GM18507 (cell line): Measurements from ENCODE around the gene CACNB4.
"Not testable (repeated sequence)": the region's sequence is repeated elsewhere in the genome, so short reads cannot be mapped to it uniquely, and the experiment has no call there.

ENCODE experiments used
- DNase-seq: peaks from one replicate; pipeline ENCODE4 v3.0.0; 2011; ENCODE audit warnings: low read depth; ENCODE audit not compliant: insufficient read length; ENCODE audit errors: extremely low spot score
- FAIRE-seq: peaks from 2 replicates; lab custom pipeline; 2011; peaks lifted over from hg19 to GRCh38; lab: Jason Lieb, UNC

CACNB4 gene

DNA sequence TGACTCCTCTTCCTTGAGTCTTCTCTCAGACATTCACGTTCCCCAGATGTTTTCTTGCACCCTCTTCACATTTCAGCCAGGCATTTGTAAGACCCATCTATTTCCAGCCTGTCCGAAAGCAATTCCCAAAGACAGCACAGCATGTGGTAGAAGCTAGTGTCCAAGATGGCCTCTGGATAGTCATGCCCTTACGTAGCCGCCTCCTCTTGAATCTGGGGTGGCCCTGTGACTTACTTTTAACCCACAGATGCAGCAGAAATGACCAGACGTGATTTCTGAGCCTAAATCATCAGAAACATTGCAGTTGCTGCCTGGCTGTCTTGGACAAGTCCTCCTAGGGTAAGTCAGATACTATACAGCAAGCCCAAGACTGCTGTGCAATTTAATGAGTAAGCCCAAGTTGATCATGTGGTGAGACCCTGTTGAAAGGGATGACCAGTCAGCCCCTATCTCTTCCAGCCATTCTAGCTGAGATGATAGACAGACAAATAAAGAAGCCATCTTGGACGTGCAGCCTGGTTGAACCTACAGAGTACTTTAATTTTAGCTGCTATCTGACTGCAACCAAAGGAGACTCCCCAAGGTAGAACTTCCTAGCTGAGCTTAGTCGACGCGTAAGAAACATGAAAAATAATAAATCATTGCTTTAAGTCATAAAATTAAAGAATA, 282.9 kb downstream of the CACNB4 start:
- FAIRE-seq, result no peak
- no peak for DNase-seq

DNA sequence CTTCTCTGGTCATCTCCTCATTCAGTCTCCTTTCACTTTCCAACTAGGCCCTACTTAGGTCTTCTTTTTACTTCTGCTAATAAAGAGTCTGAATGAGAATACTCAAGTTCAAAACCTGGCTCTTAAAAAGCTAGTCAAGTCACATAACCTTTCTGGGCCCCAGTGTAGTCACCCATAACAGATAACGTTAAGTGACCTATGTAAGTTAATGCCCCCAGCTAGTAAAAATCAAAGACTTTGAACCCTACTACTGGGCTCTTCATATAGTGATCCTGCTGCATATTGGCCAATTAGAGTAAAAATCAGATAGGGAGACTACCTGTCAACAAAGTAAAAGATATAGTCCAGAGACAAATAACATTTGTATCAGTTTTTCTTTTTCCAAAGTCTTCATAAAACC, 288.4 kb downstream of the CACNB4 start:
- FAIRE-seq, result no peak

DNA sequence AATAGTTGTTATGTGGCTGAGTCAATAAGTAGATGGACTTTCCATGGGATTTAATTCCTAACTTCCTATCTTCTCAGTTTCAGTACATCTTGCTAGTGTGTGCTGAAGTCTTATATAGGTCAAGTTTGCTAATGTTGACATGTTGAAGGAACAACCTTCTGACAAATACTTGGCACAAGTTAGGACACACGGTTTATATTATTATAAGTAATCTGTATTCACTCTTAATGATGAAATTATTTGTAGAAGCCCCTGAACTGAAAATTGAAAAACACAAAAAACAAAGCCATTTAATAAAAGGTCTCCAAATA, 289.8 kb downstream of the CACNB4 start:
- FAIRE-seq (no peak), DNase-seq (no peak)

More for the DNA sequence above, 288.4 kb downstream of the CACNB4 start:
- DNase-seq, result no peak

DNA sequence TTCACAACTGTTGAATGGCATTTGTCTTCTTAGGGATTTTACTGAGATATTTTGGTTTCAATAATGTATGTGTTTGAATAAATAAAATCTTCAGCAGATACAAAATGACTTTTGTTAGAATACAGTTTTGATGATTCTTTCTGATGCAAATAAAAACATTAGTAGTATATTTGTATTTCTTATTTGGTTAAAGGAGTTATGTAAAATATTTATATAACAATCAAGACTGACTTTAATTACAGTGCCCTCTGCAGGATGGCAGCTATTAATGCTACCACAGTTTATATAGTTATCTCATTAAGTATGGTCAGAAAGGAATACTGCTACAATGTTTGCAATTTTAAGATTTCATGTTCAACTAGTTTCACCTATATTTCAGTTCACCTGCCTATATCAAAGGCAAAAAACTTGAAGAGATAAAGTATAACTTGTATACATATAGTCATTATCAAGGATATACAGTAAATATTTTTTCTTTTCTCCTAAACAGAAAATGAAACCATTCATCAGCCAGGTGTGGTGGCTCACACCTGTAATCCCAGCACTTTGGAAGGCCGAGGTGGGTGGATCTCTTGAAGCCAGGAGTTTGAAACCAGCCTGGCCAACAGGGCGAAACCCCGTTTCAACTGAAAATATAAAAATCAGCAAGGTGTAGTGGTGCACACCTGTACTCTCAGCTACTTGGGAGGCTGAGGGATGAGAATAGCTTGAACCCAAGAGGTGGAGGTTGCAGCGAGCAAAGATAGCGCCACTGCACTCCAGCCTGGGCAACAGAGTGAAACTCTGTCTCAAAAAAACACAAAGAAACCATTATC, 290.4 kb downstream of the CACNB4 start:
- DNase-seq (no peak), FAIRE-seq (peak; percentile 21)

DNA sequence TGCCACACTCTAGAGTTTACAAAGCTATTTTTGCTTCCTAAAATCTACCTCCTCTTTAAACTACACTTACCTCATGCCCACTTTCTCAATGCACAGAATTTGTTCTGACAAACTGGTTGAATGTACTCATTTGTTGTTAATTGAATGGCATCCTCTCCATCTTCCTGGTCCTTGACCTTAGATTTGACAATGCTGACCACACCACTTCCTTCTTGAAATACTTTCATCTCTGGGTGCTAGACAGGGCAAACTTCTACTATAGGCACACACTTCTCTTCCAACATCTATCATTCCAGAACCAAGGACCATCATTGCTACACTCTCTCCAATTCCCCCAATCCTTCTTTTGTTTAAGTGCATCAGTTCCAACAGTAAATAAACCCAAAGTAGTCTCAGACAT, 292.9 kb downstream of the CACNB4 start:
- no peak for DNase-seq
- FAIRE-seq, result peak; percentile 56

DNA sequence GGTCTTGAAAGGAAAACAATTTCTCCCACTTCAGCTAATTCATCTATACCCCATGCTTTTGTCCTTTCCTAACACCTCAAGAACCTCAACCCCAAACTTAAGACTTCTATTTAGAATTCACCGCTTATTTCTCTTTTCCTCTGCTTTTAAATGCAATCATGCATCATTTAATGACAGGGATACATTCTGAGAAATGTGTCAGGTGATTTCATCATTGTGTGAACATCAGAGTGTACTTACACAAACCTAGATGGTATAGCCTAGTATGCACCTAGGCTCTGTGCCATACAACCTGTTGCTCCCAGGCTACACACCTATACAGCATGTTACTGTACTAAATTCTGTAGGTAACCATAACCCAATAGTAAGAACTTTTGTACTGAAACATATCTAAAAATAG, 293.5 kb downstream of the CACNB4 start:
- no peak for FAIRE-seq
- no peak for DNase-seq

DNA sequence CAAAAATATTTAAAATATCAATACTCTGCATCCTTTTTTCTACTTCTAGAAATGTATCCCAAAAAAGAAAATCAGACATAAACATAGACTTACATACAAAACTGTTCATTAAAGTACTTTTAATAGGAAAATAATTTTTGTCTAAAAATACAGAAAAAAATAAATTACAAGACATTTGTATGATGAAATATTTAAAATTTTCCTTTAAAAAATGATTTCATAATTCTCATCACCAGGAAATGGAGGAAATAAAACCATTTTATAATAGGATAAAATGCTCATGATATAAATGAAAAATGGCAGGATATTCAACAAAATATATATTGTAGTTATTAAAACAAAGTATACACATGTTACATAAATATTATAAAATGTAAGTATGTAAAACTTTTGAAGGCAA, 295.0 kb downstream of the CACNB4 start:
- FAIRE-seq, result no peak
- DNase-seq, result no peak

DNA sequence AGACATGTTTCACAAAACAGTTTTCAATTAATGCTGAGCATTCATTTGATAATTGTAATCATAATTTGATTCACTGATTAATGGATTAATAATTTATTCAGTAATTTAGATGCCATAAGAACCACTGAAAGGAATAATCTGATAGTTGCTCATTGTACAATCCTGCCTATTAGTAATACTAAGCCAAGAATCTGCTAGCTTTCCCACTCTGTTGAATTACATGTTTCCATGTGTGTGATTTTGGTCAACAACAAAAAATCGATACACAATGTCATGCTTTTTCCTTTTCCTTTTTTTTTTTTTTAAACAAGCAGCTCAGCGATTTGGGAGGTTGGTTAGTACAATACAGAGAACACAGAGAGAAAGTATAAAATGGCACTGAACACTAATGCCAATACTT, 296.5 kb downstream of the CACNB4 start:
- FAIRE-seq (no peak), DNase-seq (no peak)

DNA sequence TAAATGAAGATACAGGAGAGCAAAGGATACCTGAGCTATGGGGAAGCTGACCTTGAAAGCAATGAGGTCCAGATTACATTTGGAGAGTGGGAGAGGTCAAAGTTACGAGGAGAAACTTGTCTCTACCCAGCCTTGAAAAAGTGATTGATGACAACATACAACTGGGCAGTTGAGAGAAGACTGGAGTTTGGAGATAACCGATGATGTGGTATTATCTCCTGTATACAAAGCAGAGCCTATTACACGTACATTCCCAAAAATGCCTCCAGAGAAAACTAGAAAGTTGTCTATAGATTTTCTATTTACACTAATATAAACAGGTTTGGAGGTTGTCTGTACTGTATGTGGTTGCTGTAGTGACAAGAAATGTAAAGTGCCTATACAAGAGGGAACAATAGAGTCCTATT, 299.0 kb downstream of the CACNB4 start:
- no peak for FAIRE-seq
- no peak for DNase-seq

DNA sequence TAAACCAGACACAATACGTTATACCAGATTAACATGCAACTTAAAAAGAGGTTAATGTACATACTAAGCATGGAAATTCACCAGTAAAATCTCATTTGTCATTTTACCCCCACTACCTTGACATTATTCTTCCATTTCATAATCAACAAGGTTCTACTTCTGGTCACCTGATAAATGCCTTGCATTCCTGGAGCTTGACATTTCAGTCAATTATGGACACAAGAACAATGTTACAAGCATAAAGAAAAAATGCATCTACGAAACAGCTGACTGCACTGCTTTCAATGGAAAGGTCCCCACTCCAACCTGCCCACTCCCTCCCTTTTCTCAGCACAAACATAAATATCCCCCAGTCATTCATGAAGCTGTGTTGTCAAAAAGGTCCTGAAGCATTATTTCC, 302.1 kb downstream of the CACNB4 start:
- FAIRE-seq (no peak), DNase-seq (no peak)

DNA sequence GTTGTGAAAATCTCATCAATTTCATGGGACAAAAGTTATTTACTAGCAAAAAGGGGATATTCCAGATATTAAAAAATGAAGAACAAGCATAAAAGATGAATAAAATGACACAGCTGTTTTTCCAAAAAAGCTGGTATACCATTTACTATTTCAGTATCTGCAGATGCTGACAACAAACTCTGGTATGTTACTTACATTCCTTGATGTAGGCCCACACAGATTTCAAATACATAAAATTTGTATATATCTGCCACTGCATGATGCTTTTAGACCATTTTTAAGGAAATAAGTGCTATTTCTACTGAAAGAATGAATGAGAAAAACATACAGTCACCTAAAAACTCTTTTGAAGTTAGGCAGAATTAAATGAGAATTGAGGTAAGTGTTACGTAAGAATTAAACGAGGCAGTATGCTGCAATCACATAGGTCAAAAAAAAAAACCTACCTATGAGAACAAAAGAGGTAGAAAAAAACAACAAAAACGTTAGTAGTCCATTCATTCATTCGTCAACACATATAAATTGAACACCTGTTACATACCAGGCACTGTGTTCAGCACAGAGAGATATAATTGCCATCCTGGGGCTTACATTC, 303.1 kb downstream of the CACNB4 start:
- FAIRE-seq (no peak), DNase-seq (no peak)

DNA sequence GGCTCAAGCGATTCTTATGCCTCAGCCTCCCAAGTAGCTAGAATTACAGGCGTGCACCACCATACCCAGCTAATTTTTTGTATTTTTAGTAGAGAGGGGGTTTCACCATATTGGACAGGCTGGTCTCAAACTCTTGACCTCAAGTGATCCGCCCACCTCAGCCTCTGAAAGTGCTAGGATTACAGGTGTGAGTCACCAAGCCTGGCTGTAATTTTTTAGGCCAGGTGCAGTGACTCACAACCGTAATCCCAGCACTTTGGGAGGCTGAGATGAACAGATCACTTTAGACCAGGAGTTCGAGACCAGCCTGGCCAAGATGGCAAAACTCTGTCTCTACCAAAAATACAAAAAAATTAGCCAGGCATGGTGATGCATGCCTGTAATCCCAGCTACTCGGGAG, 304.4 kb downstream of the CACNB4 start:
- DNase-seq, FAIRE-seq: not testable (repeated sequence)

DNA sequence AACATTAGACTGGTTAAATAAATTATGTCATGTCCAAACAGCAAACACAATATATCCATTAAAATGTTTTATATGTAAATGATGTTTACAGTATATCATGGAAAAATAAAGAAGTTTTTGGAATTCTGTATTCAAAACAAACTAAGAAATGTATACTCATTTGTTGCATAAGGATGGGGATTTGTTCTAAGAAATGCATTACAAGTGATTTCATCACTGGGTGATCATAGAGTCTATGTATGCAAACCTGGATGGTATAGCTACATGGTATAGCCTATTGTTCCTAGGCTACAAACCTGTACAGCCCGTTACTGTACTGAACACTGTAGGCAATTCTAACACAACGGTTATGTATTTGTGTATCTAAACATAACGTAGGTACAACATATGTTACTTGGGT, 305.7 kb downstream of the CACNB4 start:
- FAIRE-seq (no peak), DNase-seq (no peak)

DNA sequence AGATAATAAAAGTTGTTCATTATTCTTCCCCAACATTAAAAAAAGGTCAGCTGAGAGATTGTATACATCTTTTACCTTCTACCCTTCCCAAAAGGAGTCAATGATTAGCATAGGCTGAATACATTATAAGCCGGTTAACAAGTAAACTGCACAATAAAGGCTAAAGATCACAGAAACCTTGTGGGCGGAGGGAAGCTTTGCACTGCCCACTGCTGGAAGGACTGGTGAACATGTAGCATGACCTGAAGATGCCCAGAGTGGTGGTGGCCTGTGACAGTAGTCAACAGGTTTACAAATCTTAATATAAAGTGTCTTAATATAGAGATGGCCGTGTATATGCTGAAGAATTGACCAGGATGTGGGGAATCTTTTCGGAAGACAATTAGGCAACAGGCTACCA, 306.3 kb downstream of the CACNB4 start:
- FAIRE-seq, result no peak
- DNase-seq, result no peak

DNA sequence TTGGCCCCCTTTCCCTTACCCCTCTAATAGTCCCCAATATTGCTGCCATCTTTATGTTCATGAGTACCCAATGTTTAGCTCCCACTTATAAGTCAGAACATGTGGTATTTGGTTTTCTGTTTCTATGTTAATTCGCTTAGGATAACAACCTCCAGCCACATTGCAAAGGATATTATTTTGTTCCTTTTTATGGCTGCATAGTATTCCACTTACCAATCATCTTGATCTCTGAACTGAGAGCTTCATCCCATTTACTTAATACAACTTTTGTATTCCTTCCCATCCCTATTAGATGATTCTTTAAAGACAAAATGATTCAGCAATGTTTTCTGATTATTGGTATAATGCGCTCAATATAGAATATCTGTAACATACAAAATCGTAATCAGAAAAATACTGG, 307.3 kb downstream of the CACNB4 start:
- DNase-seq (no peak), FAIRE-seq (no peak)

DNA sequence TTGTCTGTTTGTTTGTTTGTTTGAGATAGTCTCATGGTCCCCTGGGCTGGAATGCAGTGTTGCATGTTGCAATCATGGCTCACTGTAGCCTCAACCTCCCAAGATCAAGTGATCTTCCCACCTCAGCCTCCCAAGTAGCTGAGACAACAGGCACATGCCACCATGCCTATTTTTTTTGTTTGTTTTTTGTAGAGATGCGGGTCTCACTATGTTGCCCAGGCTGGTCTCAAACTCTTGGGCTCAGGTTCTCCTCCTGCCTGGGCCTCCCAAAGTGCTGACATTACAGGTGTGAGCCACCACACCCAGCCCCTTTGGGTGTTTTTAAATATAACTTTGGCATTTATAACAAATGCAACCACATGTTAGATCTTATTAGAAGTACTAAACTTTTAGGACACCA, 308.2 kb downstream of the CACNB4 start:
- DNase-seq, result no peak
- no peak for FAIRE-seq

DNA sequence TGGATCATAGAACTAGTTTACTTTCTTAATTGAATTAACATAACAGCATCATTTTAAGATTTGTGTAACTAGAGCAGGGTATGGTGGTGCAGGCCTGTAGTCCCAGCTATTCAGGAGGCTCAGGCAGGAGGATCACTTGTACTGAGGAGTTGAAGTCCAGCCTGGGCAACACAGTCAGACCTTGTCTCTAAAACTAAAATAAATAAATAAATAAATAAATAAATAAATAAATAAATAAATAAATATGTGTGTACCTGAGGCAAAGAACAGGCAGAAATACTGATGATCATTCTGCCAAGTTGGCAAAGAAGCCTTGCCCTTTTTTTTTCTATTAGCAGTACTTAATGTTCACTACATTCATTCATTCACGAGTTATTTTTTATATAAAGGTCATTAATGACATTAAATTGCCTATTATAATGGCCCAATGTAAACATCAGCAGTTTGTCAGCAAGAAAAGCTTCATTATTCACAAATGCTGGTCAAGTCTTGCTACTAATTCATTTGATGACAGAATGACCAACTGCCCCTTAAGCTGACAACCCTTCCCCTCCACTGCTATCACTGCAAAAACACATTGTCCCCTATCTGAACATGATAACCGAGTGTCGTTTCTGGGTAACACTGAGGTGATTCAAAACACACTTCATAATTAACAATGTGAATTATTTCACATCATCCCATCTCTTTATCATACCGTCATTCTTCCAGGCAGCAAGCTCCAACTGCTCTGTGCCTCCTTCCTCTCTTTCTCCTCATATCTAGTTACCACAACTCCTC, 309.6 kb downstream of the CACNB4 start:
- no peak for FAIRE-seq
- DNase-seq, result no peak

DNA sequence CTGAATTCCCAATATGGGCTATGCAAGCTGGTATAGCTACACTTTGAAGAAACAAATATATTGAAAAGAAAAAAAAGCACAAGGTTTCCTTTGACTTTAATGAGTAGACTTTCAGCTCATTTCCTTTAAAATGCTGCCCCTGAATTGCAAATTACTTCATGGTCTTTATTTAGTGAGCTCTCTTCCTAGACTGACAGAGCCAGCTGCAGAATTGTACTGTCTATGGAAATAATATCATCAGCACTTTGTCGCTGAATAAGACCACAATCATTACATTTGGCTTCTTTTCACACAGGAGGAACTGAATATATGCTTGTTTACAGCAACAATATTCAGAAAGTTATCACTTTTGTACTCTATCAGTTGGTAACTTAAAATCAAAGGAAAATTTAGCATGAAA, 312.4 kb downstream of the CACNB4 start:
- FAIRE-seq, result no peak
- DNase-seq, result no peak

DNA sequence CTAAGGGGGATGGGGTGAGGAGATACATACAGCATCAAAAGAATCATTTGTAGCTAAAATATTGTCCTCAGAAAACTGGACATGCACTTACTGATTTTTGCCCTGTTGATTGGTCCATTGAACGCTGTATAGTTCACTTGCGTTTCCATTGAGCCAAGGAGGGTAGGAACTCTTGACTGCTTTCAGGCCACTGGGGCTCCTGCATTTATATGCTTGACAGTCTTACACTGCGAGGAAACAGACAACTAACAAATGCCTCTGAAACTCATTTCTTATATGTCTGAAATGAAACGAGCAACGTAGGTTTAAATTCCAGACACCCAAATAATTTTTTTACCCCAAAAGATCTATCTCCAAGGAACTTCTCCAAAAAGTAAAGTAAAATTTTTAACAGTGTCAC, 312.8 kb downstream of the CACNB4 start:
- no peak for DNase-seq
- FAIRE-seq, result no peak

DNA sequence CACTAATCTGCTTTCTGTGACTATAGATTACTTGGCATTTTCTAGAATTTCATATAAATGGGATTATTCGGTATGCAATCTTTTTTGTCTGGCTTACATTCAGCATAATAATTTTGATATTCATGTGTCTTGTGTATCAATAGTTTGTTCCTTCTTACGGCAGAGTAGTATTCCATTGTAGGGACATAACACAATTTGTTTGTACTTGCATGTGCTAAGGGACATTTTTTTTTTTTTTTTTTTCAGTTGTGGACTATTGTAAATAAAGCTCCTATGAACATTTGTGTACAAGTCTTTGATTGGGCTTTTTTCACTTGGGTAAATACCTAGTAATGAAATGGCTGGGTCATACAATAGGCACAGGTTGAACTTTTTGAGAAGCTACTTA, 315.7 kb downstream of the CACNB4 start:
- DNase-seq (no peak), FAIRE-seq (no peak)
